Measurements from ENCODE around the gene OMP. TPM values are rescaled to one million over a fixed set of nuclear protein-coding genes. Genes with fewer than 3 reads are reported as not detected.

Gene OMP
- total RNA-seq, 2 donors from 2014 or later, result 8.0 TPM; not detected in 1

DNA sequence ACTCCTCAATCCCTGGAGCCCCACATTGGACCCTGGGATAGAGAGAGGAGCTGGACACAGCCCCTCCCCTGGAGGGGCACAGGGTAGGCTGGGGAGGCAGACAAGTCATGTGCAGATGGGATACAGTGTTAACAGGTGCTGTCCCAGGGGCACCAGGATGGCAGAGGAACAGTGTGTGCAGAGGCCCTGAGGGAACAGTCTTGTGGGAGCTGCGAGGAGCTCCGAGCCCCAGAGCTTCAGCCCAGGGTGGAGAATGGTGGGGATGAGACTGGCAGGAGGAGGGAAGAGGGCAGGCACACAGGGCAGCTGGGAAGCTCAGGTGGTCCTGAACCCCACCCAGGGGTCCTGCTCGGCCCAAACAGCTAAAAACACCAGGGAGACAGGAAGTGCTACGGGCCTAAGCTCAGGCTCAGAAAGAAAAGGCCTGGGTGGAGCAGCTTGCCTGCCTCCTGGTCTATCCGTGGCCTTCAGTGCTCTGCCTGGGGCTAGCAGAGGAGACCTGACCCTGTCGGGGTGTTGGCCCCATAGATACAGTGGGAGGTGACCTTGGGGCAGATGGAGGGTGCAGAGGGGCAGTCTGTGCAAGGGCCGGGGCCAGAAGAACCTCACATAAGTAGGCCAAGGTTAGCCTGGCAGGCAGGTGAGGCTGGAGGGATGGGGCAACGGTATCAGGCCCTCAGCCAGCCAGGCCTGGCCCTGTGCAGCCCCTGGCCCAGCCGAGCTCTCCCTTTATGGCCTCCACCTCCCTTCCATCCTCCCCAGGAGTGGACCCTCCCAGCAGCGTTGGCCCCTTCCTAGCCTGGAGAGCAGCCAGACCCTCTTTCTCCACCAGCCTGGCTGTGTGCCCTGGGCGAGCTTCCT is 20.4 kb upstream of the OMP start:
- H3K27me3 ChIP-seq (replicated peaks; ENCODE audit: insufficient read depth), result no peaks in the 10 kb centered on the region
- H3K36me3 ChIP-seq, result no peaks in the 10 kb centered on the region
- no peak overlapping the region for H3K4me3 ChIP-seq
- peak overlapping the region in 1 of 2 donors; percentile 19 for H3K27ac ChIP-seq
- H3K9me3 ChIP-seq, result no peaks in the 10 kb centered on the region
- H3K4me1 ChIP-seq (replicated peaks), result no peaks in the 10 kb centered on the region
- DNase-seq (ENCODE audit: low spot score), result no peak
- intact Hi-C loops (cut with DNase I), result no loop called here
- WGBS, result 65% methylated on average over 10 of the region's 11 CpGs
- TF ChIP-seq, protein P1, sequence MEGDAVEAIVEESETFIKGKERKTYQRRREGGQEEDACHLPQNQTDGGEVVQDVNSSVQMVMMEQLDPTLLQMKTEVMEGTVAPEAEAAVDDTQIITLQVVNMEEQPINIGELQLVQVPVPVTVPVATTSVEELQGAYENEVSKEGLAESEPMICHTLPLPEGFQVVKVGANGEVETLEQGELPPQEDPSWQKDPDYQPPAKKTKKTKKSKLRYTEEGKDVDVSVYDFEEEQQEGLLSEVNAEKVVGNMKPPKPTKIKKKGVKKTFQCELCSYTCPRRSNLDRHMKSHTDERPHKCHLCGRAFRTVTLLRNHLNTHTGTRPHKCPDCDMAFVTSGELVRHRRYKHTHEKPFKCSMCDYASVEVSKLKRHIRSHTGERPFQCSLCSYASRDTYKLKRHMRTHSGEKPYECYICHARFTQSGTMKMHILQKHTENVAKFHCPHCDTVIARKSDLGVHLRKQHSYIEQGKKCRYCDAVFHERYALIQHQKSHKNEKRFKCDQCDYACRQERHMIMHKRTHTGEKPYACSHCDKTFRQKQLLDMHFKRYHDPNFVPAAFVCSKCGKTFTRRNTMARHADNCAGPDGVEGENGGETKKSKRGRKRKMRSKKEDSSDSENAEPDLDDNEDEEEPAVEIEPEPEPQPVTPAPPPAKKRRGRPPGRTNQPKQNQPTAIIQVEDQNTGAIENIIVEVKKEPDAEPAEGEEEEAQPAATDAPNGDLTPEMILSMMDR (IDR thresholded peaks at IDR 0.05), result no peak
- no peak for TF ChIP-seq POLR2A (IDR thresholded peaks at IDR 0.05)
- no peak for TF ChIP-seq POLR2AphosphoS5 (IDR thresholded peaks at IDR 0.05)

DNA sequence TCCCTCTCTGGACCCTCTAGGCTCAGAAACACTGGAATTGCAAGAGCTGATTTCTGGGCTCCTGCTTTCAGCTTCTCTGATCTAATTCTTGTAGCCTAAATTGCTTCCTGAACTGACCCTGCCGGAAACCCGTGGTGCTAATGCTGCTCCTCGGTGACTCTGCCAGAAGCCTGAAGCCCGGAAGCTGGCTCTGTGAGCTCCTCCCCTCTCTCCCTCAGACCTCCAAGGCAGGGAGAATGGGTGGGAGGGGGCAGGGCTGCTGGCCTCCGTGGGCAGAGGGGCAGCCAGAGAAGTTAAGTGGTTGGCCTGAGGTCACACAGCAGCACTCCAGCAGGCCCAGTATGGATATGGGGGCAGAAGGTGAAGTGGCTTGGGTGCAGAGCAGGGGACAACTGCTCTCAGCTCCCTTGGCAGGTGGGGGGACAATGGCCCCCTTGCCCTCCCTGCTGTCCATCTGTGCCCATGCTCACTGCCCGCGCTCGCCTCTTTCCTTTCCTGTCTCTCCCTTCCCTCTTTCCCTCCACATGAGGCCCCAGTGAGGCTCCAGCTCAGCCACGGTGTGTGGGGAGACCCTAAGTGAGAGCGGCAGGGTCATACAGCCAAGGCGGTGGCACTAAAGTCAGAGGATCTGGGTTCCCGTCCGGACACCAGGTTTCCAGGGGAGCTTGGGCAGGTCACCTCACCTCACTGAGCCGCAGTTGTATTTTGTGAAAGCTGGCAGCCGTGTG is 19.6 kb upstream of the OMP start:
- TF ChIP-seq, protein P1 (IDR thresholded peaks at IDR 0.05), result no peak
- no peak for TF ChIP-seq POLR2A (IDR thresholded peaks at IDR 0.05)
- TF ChIP-seq POLR2AphosphoS5 (IDR thresholded peaks at IDR 0.05), result no peak
- DNase-seq (ENCODE audit: low spot score), result no peak
- Histone ChIP-seq H3K27ac (peak overlapping the region in 1 of 2 donors; percentile 19), H3K4me3 (no peak overlapping the region), H3K27me3 (replicated peaks; ENCODE audit: insufficient read depth) (no peaks in the 10 kb centered on the region), H3K9me3 (no peaks in the 10 kb centered on the region), H3K4me1 (replicated peaks) (peaks cover under 1% of the 10 kb centered on the region), H3K36me3 (no peaks in the 10 kb centered on the region)
- WGBS, result 77% methylated on average over 15 of the region's 15 CpGs
- intact Hi-C loops (cut with DNase I), result no loop called here

DNA sequence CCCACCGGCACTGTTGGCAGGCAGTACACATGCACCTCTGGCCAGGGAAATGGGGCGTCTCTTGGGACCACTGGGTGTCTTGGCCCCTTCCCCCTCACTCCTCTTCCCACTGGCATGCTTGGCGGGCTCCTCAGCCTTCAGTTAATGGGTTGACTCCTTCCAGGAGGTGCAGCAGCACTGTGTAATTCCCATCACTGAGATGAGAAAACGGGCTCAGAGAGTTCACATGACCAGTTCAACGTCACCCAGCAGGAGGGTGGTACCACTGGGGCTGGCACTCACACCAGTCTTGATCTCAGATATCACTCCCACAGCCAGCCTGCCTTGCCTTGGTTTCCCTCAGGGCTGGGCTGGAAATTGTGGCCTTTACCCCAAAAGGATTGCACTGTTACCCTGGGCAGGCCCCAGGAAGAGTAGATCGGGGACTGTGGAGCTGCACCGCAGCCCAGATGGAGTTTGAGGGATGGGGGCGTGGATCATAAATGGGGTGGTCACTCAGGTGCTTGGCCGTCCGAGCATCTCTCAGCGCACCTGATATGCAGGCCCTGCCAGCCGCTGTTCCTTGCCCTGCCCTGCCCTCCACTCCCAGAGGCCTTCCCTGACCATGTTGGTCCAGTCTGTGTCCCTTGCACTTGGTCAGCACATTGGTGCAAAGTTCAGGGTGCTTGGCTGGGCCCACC is 18.9 kb upstream of the OMP start:
- TF ChIP-seq, protein P1 (IDR thresholded peaks at IDR 0.05), result no peak
- no peak for TF ChIP-seq POLR2A (IDR thresholded peaks at IDR 0.05)
- no peak for TF ChIP-seq POLR2AphosphoS5 (IDR thresholded peaks at IDR 0.05)
- intact Hi-C loops (cut with DNase I), result no loop called here
- H3K9me3 ChIP-seq, result no peaks in the 10 kb centered on the region
- no peak overlapping the region for H3K27ac ChIP-seq
- DNase-seq (ENCODE audit: low spot score), result no peak
- WGBS, result 93% methylated on average over 12 of the region's 12 CpGs
- peaks cover 3% of the 10 kb centered on the region for H3K4me1 ChIP-seq (replicated peaks)
- H3K36me3 ChIP-seq, result no peaks in the 10 kb centered on the region
- H3K27me3 ChIP-seq (replicated peaks; ENCODE audit: insufficient read depth), result no peaks in the 10 kb centered on the region
- no peak overlapping the region for H3K4me3 ChIP-seq

DNA sequence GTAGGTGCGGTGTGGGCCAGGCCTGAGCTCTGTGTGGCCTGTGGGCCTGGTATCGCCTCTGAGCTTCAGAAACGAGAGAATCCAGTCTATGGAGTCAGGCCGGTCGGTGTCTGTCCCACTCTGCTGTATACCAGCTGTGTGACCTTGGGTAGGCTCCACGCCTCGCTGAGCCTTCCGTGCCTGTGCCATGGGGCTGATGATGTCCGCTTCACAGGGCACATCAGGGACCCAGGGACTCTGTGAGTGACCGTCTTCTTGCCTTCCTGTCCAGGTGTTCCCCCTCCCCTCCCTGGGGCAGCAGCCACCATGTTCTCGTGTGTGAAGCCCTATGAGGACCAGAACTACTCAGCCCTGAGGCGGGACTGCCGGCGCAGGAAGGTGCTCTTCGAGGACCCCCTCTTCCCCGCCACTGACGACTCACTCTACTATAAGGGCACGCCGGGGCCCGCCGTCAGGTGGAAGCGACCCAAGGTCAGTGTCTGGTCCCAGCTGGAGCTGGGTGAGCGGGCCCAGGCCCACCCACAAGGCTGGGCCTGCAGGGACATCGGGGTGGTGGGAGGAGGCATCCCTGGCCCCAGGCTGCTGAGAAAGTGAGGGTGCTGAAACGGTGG is 18.0 kb upstream of the OMP start:
- H3K27me3 ChIP-seq (replicated peaks; ENCODE audit: insufficient read depth), result no peaks in the 10 kb centered on the region
- 88% methylated on average over 25 of the region's 25 CpGs for WGBS
- H3K9me3 ChIP-seq, result no peaks in the 10 kb centered on the region
- DNase-seq (ENCODE audit: low spot score), result no peak
- no peaks in the 10 kb centered on the region for H3K36me3 ChIP-seq
- H3K27ac ChIP-seq, result no peak overlapping the region
- intact Hi-C loops (cut with DNase I), result no loop called here
- no peak overlapping the region for H3K4me3 ChIP-seq
- TF ChIP-seq POLR2A (IDR thresholded peaks at IDR 0.05), result no peak
- TF ChIP-seq POLR2AphosphoS5 (IDR thresholded peaks at IDR 0.05), result no peak
- TF ChIP-seq, protein P1 (IDR thresholded peaks at IDR 0.05), result no peak
- H3K4me1 ChIP-seq (replicated peaks), result peaks cover 10% of the 10 kb centered on the region
